Measurements from ENCODE around the gene ERAP2.

DNA sequence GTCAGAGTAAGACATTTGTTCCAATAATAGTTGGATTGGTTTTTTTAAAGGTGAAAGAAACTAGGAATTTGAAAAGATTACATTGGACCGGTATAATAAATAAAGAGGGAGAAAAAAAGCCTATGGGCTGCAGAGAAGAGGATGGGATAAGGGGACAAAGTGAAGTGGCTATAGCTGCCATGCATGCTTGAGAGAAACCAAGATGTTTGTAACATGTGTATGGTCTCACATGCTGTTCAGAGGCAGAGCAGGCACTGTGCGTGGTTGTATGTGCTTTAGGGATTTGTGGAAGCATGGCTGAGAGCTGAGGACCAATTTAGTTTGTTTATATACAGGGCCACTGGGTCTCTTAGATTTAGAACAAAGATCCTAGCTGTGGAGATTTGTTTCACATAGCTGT, 92.3 kb downstream of the ERAP2 start:
- TF ChIP-seq POLR2AphosphoS5 (IDR thresholded peaks at IDR 0.05) (no peak), MXI1 (conservative IDR thresholded peaks at IDR 0.05; ENCODE audit: poor library complexity, severe bottlenecking) (no peak), EP300 (conservative IDR thresholded peaks at IDR 0.05; ENCODE audit: poor library complexity, severe bottlenecking) (no peak), SMC3 (conservative IDR thresholded peaks at IDR 0.05; ENCODE audit: poor library complexity) (no peak), TAF1 (IDR thresholded peaks at IDR 0.05; ENCODE audit: low read depth) (no peak), EZH2 (IDR thresholded peaks at IDR 0.05; ENCODE audit: borderline replicate concordance, insufficient read depth, low read length, poor library complexity, severe bottlenecking) (no peak), REST (IDR thresholded peaks at IDR 0.05; ENCODE audit: borderline replicate concordance) (no peak), RAD21 (conservative IDR thresholded peaks at IDR 0.05) (no peak)
- TF ChIP-seq, protein P1, sequence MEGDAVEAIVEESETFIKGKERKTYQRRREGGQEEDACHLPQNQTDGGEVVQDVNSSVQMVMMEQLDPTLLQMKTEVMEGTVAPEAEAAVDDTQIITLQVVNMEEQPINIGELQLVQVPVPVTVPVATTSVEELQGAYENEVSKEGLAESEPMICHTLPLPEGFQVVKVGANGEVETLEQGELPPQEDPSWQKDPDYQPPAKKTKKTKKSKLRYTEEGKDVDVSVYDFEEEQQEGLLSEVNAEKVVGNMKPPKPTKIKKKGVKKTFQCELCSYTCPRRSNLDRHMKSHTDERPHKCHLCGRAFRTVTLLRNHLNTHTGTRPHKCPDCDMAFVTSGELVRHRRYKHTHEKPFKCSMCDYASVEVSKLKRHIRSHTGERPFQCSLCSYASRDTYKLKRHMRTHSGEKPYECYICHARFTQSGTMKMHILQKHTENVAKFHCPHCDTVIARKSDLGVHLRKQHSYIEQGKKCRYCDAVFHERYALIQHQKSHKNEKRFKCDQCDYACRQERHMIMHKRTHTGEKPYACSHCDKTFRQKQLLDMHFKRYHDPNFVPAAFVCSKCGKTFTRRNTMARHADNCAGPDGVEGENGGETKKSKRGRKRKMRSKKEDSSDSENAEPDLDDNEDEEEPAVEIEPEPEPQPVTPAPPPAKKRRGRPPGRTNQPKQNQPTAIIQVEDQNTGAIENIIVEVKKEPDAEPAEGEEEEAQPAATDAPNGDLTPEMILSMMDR (IDR thresholded peaks at IDR 0.05; ENCODE audit: poor library complexity, severe bottlenecking) = no peak
